Stimulated activated CD4-positive, alpha-beta T cell treated with anti-CD3 and anti-CD28 coated beads, Interleukin-1b, Interleukin-23, amount 100 ng/mL, for 24 hours (primary cell): Measurements from ENCODE around the gene FDXR.

ENCODE experiments used
- DNase-seq, 4 experiments: peaks; one replicate each; pipeline ENCODE4 v3.0.0-alpha.2; 2020; ENCODE audit warnings: low read depth in 4 of 4, low spot score in 1 of 4

Gene FDXR

DNA sequence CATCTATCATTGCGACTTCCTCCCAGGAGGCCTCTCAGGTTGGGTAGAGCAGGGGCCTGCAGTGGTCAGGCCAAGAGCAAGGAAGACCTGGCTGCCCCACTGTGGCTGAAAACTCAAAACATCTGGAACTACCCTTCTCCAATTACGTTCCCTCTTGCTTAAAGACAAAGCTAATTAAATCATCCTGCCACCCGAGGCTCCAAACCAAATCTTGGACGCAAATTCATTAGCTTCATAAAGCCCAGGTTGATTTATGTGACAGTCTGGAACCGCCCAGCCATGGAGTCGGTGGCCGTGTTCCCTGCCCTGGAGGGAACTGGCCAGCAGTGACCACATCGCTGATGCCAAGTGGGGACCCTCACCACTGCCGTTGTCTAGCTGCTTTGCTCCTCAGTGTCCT, 34.5 kb downstream of the FDXR start:
- no peak for DNase-seq

DNA sequence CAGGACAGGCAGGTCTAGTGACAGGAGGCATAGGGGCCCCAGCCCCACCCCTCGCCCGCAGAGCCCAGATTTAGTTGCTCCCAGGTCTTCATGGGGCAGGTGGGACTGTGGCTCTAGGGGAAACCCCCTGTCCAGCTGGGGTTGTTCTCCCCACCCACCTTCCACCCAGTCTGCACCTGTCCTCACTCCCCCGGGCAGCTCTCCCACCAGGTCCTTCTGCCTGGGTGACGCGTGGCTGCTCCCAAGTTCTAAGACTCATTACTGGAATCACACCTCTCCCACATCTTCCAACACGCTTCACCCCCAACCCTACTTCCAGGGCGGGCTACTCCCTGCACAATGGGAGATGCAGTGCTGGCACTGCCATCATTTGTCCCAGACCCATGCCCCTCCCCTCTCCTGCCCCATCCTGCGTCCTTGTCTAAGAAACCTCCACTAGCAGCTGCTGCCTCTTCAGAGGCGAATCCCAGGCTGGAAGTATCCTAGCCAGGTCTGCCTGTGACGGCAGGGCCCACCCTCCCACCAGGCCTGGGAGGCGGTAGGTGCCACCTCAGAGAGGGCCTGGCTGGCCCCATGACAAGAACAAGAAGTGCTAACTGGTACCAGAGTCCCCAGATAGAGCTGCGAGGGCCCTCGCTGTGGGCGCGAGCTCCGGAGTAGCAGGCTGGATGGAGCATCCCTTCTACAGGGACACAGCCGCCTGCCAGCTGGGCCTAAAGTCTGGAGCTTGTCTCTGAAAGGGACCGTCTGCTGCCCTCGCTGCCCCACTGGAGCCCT, 35.9 kb downstream of the FDXR start:
- no peak for DNase-seq

- no peak for DNase-seq
Observed at GRCh38 chr17:74836191-74836590, 36.6 kb downstream of the FDXR start.

DNA sequence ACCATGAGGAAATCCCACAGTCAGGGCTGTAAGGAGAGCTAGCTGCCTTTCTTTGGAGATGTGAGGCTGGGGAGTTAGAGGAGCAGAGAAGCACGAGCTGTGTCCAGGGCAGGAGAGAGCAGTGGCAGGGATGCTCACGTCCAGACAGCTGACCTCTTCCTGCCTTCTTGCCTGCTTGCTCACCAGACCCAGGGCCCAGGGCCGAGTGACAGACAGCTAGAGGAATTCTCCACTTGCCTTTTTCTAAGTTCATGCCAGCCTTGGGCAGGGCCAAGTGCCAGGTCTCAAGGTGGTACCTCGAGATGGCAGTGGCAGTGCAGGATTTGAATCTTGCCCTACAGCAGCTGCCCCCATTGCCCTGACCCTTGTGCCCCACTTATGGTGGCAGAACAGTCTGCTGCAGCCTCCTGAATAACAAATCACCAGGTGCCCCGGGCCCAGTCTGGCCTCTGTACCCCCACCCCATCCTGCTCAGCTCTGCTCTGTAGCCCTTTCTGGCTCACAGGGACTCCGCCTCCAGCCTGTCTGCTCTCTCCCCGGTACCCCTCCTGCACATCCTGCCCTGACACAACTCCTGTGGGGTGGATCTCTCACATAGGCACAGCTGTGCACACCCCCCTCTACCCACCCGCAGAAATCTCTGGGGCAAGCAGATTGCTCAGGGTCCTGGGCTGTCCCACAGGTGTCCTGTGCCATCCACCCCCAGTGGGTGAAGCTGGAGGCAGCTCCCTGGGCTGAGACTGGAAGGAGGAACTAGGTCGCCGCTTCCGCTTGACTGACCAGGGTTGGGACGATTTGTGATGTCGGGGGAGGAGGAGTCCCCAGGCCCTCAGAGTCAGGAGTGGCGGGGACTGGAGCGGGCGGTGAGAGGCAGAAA, 39.1 kb downstream of the FDXR start:
- no peak for DNase-seq

- DNase-seq: no peak
Observed at GRCh38 chr17:74832421-74832820, 40.4 kb downstream of the FDXR start.

DNA sequence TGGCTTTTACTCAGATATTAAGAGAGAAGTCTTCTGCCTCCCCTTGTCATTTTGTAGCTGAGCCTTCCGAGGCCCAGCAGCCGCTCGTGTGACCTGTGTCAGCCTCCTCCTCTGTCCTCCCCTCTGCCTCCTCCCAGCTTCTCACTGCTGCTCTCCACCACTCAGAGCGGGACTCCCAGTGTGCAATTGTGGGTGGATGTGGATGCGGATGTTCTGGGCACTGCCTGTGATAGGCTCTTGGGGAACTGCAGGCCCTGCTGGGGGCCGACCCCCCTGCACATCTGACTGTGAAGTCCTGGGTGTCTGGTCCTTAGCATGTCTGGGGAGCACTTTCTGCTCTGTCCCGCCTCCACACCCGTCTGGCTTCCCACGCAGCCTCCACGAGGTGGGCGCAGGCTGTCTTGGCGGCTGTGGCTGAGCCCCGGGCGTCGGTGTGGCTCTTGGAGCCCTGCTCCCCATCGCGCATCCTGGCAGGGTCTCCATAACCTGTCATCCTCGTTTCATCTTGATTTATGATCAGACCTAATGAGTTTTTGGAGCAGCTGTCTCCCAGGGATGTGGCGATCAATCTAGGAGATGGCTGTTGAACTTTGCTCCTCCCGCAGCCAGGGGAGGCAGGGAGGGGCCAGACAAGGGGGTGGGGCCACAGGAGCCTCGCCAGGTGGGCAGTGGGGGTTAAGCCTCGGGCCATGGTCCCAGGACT, 41.2 kb downstream of the FDXR start:
- DNase-seq: no peak

- no peak for DNase-seq
Observed at GRCh38 chr17:74830861-74831260, 41.9 kb downstream of the FDXR start.

GRCh38 chr17:74827800-74828199, 45.0 kb downstream of the FDXR start:
- no peak for DNase-seq

- DNase-seq: no peak
Observed at GRCh38 chr17:74825952-74826719, 46.7 kb downstream of the FDXR start.

GRCh38 chr17:74824961-74825627, 47.7 kb downstream of the FDXR start:
- DNase-seq: no peak

- no peak for DNase-seq
Observed at GRCh38 chr17:74822939-74823367, 49.8 kb downstream of the FDXR start.

DNA sequence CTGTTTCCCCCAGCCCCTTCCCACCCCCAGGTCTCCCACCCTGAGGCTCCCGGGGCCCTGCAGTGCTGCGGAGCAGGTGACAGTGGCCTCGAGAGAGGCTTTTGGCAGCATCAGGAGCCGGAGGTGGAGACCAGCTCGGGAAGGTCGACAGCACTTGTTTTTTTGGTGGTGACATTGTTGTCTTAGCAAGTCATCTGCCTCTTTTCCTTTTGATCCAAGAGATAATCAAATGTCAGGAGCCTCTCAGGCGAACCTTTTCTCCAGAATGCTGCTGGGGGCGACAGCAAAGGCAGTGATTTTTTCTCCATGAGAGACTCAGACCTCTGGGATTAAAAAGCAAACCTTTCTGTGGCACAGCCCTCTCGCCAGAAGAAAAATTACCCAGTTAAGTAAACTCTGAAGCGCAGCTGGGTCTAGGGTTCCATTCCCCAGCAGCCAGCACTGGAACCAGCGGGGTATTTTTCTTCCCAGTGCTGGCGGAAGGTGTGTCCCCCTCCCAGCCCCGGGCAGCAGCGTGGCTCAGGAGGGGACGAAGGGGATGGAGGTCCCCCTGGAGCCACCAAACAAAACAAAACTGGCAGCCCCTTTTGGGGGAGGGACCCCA, 50.4 kb downstream of the FDXR start:
- DNase-seq: no peak

DNA sequence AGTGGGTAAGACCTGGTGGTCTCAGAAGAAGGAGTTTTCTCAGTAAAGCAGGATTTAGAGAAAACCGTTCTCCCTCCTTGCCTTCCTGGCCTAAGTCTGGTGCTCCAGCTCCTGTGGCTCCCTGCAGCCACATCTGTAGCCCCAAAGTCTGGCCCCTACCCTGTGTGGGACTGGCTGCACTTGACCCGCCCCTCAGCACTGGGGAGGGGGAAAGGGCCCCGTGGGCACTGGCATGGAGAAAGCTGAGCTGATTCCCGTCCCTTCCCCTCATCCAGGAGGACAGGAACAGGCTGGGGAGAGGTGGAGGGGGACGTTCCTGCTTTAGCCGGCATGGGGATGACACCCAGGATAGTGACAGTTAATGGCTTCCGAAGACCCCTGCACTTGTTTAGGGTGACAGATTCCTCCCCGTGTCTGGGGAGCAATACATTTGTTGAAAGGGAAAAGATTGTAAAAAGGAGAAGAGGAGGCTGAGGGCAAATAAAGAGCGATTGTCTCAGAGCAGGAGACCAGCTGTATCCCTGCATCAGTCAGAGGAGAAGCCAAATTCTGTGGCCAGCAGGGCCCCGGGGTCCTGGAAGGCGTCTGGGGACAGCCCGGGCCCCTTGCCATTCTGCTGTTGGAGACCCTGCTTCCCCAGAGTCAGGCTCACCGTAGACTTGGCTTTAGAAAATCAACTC, 51.0 kb downstream of the FDXR start:
- DNase-seq: no peak

DNA sequence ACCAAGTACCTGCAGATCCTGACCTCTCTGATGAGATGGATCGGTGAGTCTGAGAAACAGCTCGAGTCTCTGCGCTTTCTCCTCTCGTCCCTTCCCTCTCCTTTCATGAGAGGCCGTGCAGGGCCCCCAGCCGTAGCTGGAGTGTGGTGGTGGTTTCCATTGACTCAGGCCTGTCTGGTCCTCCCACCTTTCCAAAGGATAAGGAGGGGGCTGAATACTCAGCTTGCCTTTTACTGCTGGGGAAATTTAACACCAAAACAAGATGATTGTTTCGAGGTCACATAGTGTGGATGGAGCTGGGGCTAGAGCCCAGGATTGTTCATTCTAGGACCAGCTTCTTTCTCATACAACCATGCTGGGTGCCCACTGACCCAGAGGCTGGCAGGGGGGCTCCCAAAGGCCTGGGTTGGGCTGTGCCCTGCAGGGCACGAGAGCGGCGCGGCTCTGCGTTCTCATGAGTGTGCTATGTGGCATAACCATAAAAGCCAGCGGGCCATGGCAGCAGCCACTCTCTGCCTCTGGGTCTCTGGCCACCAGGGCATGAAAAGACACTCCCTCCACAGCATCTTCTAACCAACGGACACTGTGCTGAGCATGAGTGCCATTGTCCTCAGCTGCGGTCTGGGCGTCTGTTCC, 52.9 kb downstream of the FDXR start:
- no peak for DNase-seq

GRCh38 chr17:74818291-74818938, 54.4 kb downstream of the FDXR start:
- no peak for DNase-seq

- no peak for DNase-seq
Observed at GRCh38 chr17:74816905-74817620, 55.7 kb downstream of the FDXR start.

DNA sequence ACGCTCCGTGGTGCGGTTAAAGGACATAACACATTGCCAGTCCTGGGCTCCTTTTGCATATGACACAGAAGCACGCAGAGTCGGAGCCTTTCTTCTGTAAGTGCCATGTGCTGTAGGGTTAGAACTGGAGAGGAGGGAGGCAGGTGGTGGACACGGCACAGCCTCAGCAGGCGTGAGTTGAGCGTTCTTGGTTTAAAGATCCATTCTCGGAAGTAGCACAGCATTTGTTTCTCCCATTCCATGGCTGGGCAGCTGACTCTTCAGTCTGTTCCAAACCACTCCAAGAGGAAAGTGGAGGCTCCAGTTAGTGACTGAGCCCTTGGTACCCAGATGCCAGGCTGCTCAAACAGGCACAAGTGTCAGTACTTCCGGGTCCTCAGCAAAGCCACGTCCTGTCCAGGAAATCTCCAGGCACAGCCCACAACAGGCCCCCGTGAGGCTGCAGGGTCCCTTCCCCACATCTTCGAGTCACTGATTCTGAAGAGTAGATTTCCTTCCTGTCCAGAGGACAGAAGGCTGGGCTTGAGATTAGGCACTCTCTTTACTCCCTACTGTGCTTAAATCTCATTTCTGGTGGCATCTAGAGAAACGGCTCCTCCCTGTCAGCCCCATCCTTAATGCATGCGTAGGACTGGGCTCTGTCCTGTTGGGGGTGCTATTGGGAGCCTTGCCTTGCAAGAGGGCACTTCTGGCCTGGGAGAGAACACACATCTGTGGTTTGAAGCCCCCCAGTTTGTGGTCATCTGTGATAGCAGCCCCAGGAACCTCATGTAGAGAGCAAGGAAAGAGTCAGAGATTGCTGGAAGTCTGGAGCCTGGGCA, 57.0 kb downstream of the FDXR start:
- no peak for DNase-seq
